Measurements from ENCODE around the gene ICA1. TPM values are rescaled to one million over a fixed set of nuclear protein-coding genes. Genes with fewer than 3 reads are reported as not detected.

Gene ICA1
- total RNA-seq, 1 donor from 2014 or later, result 51.0 TPM

DNA sequence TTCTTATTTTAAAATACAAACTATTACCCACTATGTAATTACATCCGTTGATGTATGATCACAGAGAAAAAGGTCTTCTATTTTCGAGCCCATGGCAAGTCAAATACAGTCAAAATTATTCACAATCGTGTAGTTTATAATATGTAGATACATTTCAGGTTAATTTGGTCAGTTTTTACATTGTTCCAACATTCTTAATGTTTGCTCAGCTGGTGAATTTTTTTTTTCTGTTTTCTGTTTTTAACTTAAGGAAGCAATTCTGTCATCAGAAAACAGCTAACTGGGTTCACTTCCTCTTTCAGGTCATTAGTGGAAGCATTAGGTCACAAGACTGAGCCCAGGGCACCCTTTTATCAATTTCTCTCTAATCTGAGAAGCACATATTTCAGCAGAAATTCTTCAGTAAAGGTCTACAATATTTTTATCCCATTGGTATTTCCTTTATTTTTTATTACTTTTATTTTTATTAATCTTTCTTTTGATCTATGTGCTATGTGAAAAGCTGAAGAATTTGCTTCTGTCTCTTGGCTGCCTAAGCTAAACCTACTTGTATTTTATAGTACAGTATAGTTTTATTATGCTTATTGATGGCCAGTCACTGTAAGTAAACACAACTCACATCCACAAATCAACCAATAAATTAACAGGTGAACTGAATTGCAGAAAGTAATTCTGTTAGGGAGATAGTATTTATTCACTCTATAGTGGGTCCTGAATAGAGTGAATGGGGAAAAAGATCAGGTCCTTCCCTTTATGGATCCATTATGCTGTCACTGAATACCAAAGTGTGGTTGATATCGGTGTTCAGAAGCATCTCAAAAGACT, 84.6 kb downstream of the ICA1 start:
- ATAC-seq, result peak; percentile 23
- intact Hi-C loops (cut with micrococcal nuclease), result no loop called here
- no peak for DNase-seq

- intact Hi-C loops (cut with micrococcal nuclease), result no loop called here
- ATAC-seq (peak; percentile 66), DNase-seq (no peak)
Measured at GRCh38 chr7:8176370-8177081, 85.4 kb downstream of the ICA1 start.

GRCh38 chr7:8175929-8176369, 86.0 kb downstream of the ICA1 start:
- ATAC-seq, result no peak
- intact Hi-C loops (cut with micrococcal nuclease), result no loop called here
- no peak for DNase-seq

GRCh38 chr7:8172372-8173354, 89.3 kb downstream of the ICA1 start:
- no peak for ATAC-seq
- intact Hi-C loops (cut with micrococcal nuclease), result no loop called here

GRCh38 chr7:8169171-8169570, 92.8 kb downstream of the ICA1 start:
- DNase-seq (no peak), ATAC-seq (no peak)
- intact Hi-C loops (cut with micrococcal nuclease), result no loop called here

More at GRCh38 chr7:8172372-8173354, 89.3 kb downstream of the ICA1 start:
- no peak for DNase-seq

- DNase-seq (no peak), ATAC-seq (no peak)
- intact Hi-C loops (cut with micrococcal nuclease), result no loop called here
Measured at GRCh38 chr7:8168336-8168735, 93.6 kb downstream of the ICA1 start.

DNA sequence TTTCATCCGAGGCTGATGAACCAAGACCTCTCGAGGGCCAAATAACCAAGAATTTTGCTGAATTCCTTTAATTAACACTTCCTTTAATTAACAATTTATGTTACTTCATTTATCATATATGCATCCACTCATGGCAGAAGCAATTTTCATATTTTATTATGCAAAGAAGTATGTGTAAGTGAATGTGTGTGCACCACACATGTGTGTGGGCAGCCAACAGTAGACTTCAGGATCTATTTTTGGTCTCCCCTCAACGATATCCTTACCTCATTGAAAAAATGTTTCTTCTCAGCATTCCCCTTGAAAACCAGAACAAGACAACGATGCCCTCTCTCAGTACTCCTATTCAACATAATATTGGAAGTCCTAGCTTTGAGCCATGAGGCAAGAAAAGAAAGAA, 96.8 kb downstream of the ICA1 start:
- no peak for DNase-seq
- intact Hi-C loops (cut with micrococcal nuclease), result no loop called here
- ATAC-seq, result peak; percentile 50

DNA sequence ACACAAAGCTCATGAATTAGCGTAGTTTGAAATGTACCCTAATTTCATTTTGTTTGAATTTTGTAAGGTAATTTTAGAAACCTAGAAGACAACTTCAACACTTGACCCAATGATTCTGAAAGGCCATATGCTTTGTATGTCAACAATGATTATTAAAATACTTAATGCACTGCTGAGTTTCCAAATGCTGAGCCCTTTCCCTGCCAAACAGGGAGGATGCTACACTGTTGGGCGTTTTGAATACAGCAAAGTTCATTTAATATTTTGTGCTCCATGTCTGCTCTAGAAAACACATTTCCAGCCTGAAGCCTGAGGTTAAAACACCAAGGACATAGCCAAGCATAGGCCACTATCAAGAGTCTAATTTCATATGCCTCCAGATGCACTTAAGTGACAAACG, 99.8 kb downstream of the ICA1 start:
- DNase-seq (no peak), ATAC-seq (no peak)
- intact Hi-C loops (cut with micrococcal nuclease), result no loop called here

DNA sequence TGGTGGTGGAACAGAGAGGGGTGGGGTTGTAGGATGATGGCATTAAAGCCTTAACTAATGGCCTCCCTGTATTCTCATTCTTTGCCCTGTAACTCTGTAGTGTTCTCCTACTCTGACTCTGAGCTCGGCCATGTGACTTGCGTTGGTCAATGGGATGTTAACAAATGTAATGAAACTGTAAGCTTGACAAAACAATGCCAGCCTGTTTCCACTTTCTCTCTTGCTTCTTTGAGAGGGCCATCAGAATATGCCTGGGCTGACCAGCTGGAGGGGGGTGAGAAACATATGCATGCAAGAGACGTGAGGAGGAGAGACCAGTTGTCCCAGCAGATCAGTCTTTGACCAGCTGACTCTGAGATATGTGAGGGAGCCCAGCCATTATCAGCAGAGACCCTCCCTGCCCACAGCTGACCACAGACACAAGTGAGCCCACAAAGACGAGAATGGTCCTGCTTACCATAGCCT, 100.6 kb downstream of the ICA1 start:
- ATAC-seq (no peak), DNase-seq (no peak)
- intact Hi-C loops (cut with micrococcal nuclease), result no loop called here

DNA sequence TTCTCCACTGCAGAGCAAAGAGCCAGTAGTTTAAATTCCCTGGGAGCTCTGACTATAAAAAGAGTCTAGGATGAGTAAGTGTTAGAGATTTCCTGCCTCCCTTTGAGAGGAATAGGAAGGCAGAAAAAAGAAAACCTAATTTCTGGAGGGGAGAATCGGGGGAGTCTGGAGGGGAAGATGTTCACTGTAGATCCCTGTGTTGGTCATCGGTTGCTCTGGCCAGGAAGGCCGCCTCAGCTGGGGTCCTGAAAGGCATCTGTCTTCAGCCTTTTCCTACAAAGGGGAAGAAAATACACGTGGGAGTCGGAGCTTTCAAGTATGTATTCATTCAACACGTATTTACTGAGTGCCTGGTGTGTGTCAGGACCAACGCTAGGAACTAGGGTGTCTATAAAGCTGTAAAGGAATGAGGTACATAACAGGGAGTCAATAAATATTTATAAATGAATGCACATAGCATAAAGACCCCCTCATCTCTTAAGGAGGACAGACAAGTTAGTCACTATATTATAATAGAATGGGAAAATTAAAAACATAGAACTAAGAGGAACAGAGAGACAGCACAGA, 101.1 kb downstream of the ICA1 start:
- intact Hi-C loops (cut with micrococcal nuclease), result no loop called here
- ATAC-seq (no peak), DNase-seq (no peak)

- no peak for ATAC-seq
- intact Hi-C loops (cut with micrococcal nuclease), result no loop called here
- no peak for DNase-seq
Measured at GRCh38 chr7:8160250-8160649, 101.7 kb downstream of the ICA1 start.

DNA sequence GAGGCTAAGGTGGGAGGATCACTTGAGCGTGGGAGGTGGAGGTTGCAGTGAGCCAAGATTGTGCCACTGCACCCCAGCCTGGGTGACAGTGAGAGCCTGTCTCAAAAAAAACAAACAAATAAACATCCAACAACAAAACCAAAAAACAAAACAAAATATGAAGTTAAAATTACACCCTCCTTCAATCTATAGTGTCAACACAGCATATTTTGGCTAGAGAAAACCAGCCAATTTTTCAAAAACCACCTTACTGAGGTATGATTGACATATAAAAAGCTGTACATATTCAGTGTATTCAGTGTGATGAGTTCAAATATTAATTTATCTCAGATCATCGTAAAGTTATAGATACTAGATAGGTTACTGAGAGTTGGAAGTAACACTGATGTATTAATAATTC, 102.4 kb downstream of the ICA1 start:
- DNase-seq, result no peak
- intact Hi-C loops (cut with micrococcal nuclease), result no loop called here
- no peak for ATAC-seq

DNA sequence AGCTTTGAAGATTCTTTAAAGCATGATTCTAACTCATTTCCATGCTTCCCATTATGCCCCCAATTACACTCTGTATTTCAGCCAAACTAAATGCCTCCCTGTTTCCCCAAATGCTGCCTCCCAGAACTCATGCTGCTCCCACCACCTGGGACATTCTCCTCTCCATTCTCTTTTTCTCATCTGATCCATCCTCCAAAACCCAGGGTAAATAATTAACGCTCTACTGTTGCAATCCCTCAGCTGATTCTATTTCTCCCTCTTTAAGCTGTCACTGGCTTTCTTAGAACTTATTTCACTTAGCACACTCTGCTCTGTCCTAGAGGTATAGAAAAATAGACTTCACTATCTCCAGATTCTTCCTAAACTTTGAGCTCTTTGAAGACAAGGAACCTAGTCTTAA, 104.7 kb downstream of the ICA1 start:
- intact Hi-C loops (cut with micrococcal nuclease), result no loop called here

DNA sequence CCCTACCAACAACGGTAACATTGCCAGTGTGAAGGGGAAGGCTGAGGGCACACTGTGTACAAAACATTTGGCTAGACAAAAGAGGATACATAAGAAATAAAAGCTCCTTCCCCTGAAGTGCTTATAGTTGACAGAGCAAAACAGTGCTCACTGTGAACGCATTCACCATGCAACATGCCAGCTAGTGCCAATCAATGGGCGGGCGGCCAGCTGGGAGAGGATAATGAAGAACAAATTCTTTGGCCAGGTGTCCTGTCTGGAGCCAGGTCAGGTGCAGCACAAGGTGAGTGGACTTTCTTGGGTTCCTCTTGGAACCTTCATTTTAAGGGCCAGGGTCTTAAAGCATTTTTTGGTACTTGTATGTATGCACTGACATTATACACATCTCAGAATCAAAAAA, 106.1 kb downstream of the ICA1 start:
- DNase-seq (no peak), ATAC-seq (no peak)
- intact Hi-C loops (cut with micrococcal nuclease), result no loop called here

More for the DNA sequence above, 104.7 kb downstream of the ICA1 start:
- no peak for ATAC-seq
- DNase-seq, result no peak

DNA sequence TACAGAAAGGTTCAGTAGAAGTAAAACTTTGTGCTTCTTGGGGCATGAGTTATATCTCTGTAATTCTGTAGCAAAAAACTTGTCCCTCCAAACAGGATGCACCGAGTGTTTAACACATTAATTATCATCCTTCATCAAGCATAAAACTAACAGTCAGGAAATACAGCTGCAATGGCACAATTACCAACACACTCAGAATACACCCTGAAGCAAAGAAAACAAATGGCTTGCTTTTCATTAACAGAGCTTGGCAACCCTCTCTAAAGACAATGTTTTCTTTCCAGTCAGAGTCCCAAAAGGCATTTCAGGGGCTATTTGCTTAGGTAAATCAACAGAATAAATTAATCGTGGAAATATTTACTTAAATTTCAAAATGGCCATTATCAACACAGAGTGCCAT, 107.7 kb downstream of the ICA1 start:
- intact Hi-C loops (cut with micrococcal nuclease), result no loop called here
- ATAC-seq, result no peak
- DNase-seq, result no peak

DNA sequence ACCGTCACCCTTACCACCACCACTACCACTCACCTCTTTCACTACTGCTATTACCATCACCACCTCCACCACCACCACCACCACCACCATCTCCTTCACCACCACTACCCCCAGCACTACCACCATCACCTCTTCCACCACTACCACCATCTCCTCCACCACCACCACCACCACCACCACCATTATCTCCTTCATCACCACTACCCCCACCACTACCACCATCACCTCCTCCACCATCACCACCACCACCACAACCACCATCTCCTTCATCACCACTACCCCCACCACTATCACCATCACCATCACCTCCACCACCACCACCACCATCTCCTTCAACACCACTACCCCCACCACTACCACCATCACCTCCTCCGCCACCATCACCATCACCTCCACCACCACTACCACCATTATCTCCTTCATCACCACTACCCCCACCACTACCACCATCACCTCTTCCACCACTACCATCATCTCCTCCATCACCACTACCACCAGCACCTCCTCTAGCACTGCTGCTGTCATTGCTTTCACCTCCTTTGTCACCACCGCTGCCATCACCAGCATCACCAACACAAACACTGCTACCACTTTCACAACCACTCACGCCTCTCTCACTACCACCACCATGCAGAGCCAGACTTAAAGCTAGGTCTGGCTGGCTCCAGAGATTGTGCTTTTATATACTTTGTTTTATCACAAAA, 109.3 kb downstream of the ICA1 start:
- intact Hi-C loops (cut with micrococcal nuclease), result no loop called here
- ATAC-seq (peak; percentile 25), DNase-seq (no peak)

DNA sequence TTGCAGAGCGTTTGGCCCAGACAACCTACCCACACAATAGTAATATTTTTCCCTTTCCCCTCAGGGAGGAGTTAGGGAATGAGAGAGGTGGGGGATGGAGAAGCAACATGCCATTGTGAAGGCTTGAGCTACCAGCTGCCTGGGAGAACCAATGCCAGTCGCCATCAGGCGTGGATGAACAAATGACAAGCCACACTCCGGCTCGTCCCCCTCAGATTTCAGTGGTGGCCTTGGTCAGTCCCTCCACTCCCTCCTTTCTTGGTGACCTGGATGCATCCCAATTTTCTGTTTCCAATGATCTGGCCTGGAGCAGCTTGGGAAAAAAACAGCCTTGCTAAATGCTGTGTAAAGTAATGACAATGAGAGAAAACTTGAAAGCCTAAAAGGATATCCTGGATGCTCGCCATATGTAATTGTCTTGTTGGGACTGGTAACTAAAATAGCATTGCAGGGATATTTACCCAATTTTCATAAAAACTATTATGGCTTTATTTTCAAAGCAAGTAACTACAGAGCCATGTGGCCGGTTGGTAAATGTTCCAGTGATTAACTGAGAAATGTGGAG, 110.7 kb downstream of the ICA1 start:
- ATAC-seq (no peak), DNase-seq (no peak)
- intact Hi-C loops (cut with micrococcal nuclease), result no loop called here

DNA sequence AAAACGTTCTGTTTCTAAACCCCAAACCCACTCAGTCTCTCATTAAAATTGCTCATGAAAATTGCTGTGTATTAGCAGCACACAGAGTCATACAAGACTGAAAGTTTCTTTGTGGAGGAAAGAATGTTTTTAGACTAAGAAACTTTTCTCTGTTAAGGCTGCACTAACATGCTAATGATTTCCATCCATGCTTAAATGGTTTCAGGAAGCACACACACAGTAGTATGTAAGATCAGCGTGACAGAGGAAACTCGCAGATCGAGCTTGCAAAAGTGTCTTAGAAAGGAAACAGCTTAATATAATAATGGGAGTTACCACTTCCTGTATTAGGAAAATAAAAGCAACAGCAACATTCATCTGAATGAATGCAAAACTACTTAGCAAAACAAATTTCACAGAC, 112.7 kb downstream of the ICA1 start:
- intact Hi-C loops (cut with micrococcal nuclease), result no loop called here
- peak; percentile 24 for ATAC-seq
- DNase-seq, result no peak
